Measurements from ENCODE around the gene NRTN. TPM values are rescaled to one million over a fixed set of nuclear protein-coding genes. Genes with fewer than 3 reads are reported as not detected.

The NRTN gene
- total and polyA plus RNA-seq, 2 experiments from 2014 or later = not detected

GRCh38 chr19:5877427-5877826, 72.6 kb downstream of the NRTN start:
- H3K27ac ChIP-seq = no peak overlapping the region
- no peaks in the 10 kb centered on the region for H3K36me3 ChIP-seq (ENCODE audit: low read depth)
- TF ChIP-seq EZH2 (IDR thresholded peaks at IDR 0.05; ENCODE audit: insufficient read depth, poor library complexity, severe bottlenecking) (no peak), EZH2phosphoT487 (IDR thresholded peaks at IDR 0.05; ENCODE audit: insufficient read depth, low read depth) (no peak)
- peaks cover 13% of the 10 kb centered on the region; the same call in 1 of the 2 replicates for H3K27me3 ChIP-seq (replicated peaks; ENCODE audit: insufficient read depth)
- H2AFZ ChIP-seq = no peak overlapping the region
- no peak overlapping the region for H3K4me2 ChIP-seq (ENCODE audit: unreplicated experiment)
- DNase-seq = no peak
- H3K4me3 ChIP-seq = no peak overlapping the region
- peaks cover 3% of the 10 kb centered on the region; the same call in 1 of the 2 replicates for H3K4me1 ChIP-seq (ENCODE audit: insufficient read depth)
- no peaks in the 10 kb centered on the region for H4K20me1 ChIP-seq (ENCODE audit: insufficient read depth)
- no peaks in the 10 kb centered on the region for H3K79me2 ChIP-seq (ENCODE audit: insufficient read depth)
- H3K9me3 ChIP-seq (ENCODE audit: low read depth) = no peaks in the 10 kb centered on the region
- no peaks in the 10 kb centered on the region for H3K9me2 ChIP-seq (ENCODE audit: insufficient read depth)
- no peaks in the 10 kb centered on the region for H3F3A ChIP-seq (ENCODE audit: insufficient read depth)
- no peak overlapping the region for H3K9ac ChIP-seq
- in situ Hi-C loops (cut with MboI) = no loop called here
- 58 to 70% methylated on average over 8 of the region's 8 CpGs for WGBS, 2 experiments (ENCODE audit: low coverage in 1 of 2, low lambda C conversion rate in 2 of 2, missing lambda C conversion rate in 2 of 2)

GRCh38 chr19:5877882-5878281, 73.0 kb downstream of the NRTN start:
- H3K4me3 ChIP-seq = no peak overlapping the region
- H3K4me1 ChIP-seq (ENCODE audit: insufficient read depth) = peaks cover 3% of the 10 kb centered on the region; the same call in 1 of the 2 replicates
- no peak overlapping the region for H3K27ac ChIP-seq
- H4K20me1 ChIP-seq (ENCODE audit: insufficient read depth) = no peaks in the 10 kb centered on the region
- DNase-seq = no peak
- H3K36me3 ChIP-seq (ENCODE audit: low read depth) = no peaks in the 10 kb centered on the region
- TF ChIP-seq EZH2 (IDR thresholded peaks at IDR 0.05; ENCODE audit: insufficient read depth, poor library complexity, severe bottlenecking) (no peak), EZH2phosphoT487 (IDR thresholded peaks at IDR 0.05; ENCODE audit: insufficient read depth, low read depth) (no peak)
- no peaks in the 10 kb centered on the region for H3K9me3 ChIP-seq (ENCODE audit: low read depth)
- WGBS, 2 experiments (ENCODE audit: low coverage in 1 of 2, low lambda C conversion rate in 2 of 2, missing lambda C conversion rate in 2 of 2) = 56 to 60% methylated on average over 9 of the region's 9 CpGs
- in situ Hi-C loops (cut with MboI) = no loop called here
- no peak overlapping the region for H3K4me2 ChIP-seq (ENCODE audit: unreplicated experiment)
- no peaks in the 10 kb centered on the region for H3F3A ChIP-seq (ENCODE audit: insufficient read depth)
- no peaks in the 10 kb centered on the region for H3K9me2 ChIP-seq (ENCODE audit: insufficient read depth)
- H3K27me3 ChIP-seq (replicated peaks; ENCODE audit: insufficient read depth) = peaks cover 13% of the 10 kb centered on the region; the same call in 1 of the 2 replicates
- no peaks in the 10 kb centered on the region for H3K79me2 ChIP-seq (ENCODE audit: insufficient read depth)
- no peak overlapping the region for H3K9ac ChIP-seq
- H2AFZ ChIP-seq = no peak overlapping the region

Other genes starting within 250 kb of the NRTN start
- 1.6 TPM in 1 of 2 replicates, not detected in the other for gene TINCR, start 237.1 kb upstream of the NRTN start, total RNA-seq (2014; rRNA removed; shearing (Covaris generic))
- 0.19 TPM in 1 of 2 replicates, not detected in the other for gene TINCR, start 237.1 kb upstream of the NRTN start, polyA plus RNA-seq (2016; fragmentation: Nextera tagmentation; extraction: Ambion mirVana)
- 17.6 and 24.2 TPM in 2 replicates for gene SAFB2, start 182.3 kb upstream of the NRTN start, total RNA-seq (2014; rRNA removed; shearing (Covaris generic))
- gene SAFB2, start 182.3 kb upstream of the NRTN start, polyA plus RNA-seq (2016; fragmentation: Nextera tagmentation; extraction: Ambion mirVana) = 32.4 and 37.2 TPM in 2 replicates
- gene SAFB, start 182.0 kb upstream of the NRTN start, total RNA-seq (2014; rRNA removed; shearing (Covaris generic)) = 28.6 and 36.5 TPM in 2 replicates
- gene SAFB, start 182.0 kb upstream of the NRTN start, polyA plus RNA-seq (2016; fragmentation: Nextera tagmentation; extraction: Ambion mirVana) = 49.1 and 49.4 TPM in 2 replicates
- gene MICOS13, start 124.6 kb upstream of the NRTN start, total RNA-seq (2014; rRNA removed; shearing (Covaris generic)) = 39.8 and 44.5 TPM in 2 replicates
- gene MICOS13, start 124.6 kb upstream of the NRTN start, polyA plus RNA-seq (2016; fragmentation: Nextera tagmentation; extraction: Ambion mirVana) = 147 and 157 TPM in 2 replicates
- 23.8 and 30.7 TPM in 2 replicates for gene HSD11B1L, start 124.0 kb upstream of the NRTN start, total RNA-seq (2014; rRNA removed; shearing (Covaris generic))
- 10.9 and 13.4 TPM in 2 replicates for gene HSD11B1L, start 124.0 kb upstream of the NRTN start, polyA plus RNA-seq (2016; fragmentation: Nextera tagmentation; extraction: Ambion mirVana)
- gene RPL36, start 114.8 kb upstream of the NRTN start, total RNA-seq (2014; rRNA removed; shearing (Covaris generic)) = 503 and 678 TPM in 2 replicates
- gene RPL36, start 114.8 kb upstream of the NRTN start, polyA plus RNA-seq (2016; fragmentation: Nextera tagmentation; extraction: Ambion mirVana) = 1,118 and 1,128 TPM in 2 replicates
- gene LONP1, start 84.9 kb upstream of the NRTN start, total RNA-seq (2014; rRNA removed; shearing (Covaris generic)) = 119 and 123 TPM in 2 replicates
- gene LONP1, start 84.9 kb upstream of the NRTN start, polyA plus RNA-seq (2016; fragmentation: Nextera tagmentation; extraction: Ambion mirVana) = 73.7 and 77.5 TPM in 2 replicates
- gene CATSPERD, start 84.4 kb upstream of the NRTN start, total RNA-seq (2014; rRNA removed; shearing (Covaris generic)) = 0.22 TPM in 1 of 2 replicates, not detected in the other
- gene CATSPERD, start 84.4 kb upstream of the NRTN start, polyA plus RNA-seq (2016; fragmentation: Nextera tagmentation; extraction: Ambion mirVana) = not detected in 2 replicates
- gene PRR22, start 20.3 kb upstream of the NRTN start, total RNA-seq (2014; rRNA removed; shearing (Covaris generic)) = 0.25 TPM in 1 of 2 replicates, not detected in the other
- gene PRR22, start 20.3 kb upstream of the NRTN start, polyA plus RNA-seq (2016; fragmentation: Nextera tagmentation; extraction: Ambion mirVana) = 0.14 and 0.19 TPM in 2 replicates
- gene DUS3L, start 13.9 kb upstream of the NRTN start, total RNA-seq (2014; rRNA removed; shearing (Covaris generic)) = 18.6 and 18.8 TPM in 2 replicates
- gene DUS3L, start 13.9 kb upstream of the NRTN start, polyA plus RNA-seq (2016; fragmentation: Nextera tagmentation; extraction: Ambion mirVana) = 15.6 and 17.1 TPM in 2 replicates
- not detected in 2 replicates for gene FUT6, start 34.6 kb downstream of the NRTN start, total RNA-seq (2014; rRNA removed; shearing (Covaris generic))
- gene FUT6, start 34.6 kb downstream of the NRTN start, polyA plus RNA-seq (2016; fragmentation: Nextera tagmentation; extraction: Ambion mirVana) = not detected in 2 replicates
- not detected in 2 replicates for gene FUT3, start 46.4 kb downstream of the NRTN start, total RNA-seq (2014; rRNA removed; shearing (Covaris generic))
- gene FUT3, start 46.4 kb downstream of the NRTN start, polyA plus RNA-seq (2016; fragmentation: Nextera tagmentation; extraction: Ambion mirVana) = not detected in 2 replicates
- gene FUT5, start 65.5 kb downstream of the NRTN start, total RNA-seq (2014; rRNA removed; shearing (Covaris generic)) = not detected in 2 replicates
- gene FUT5, start 65.5 kb downstream of the NRTN start, polyA plus RNA-seq (2016; fragmentation: Nextera tagmentation; extraction: Ambion mirVana) = not detected in 2 replicates
- 215 and 231 TPM in 2 replicates for gene NDUFA11, start 98.7 kb downstream of the NRTN start, total RNA-seq (2014; rRNA removed; shearing (Covaris generic))
- gene NDUFA11, start 98.7 kb downstream of the NRTN start, polyA plus RNA-seq (2016; fragmentation: Nextera tagmentation; extraction: Ambion mirVana) = 585 and 588 TPM in 2 replicates
- 3.8 and 4.4 TPM in 2 replicates for gene VMAC, start 99.8 kb downstream of the NRTN start, total RNA-seq (2014; rRNA removed; shearing (Covaris generic))
- 1.8 and 2.1 TPM in 2 replicates for gene VMAC, start 99.8 kb downstream of the NRTN start, polyA plus RNA-seq (2016; fragmentation: Nextera tagmentation; extraction: Ambion mirVana)
- 5.1 and 16.1 TPM in 2 replicates for gene CAPS, start 109.2 kb downstream of the NRTN start, total RNA-seq (2014; rRNA removed; shearing (Covaris generic))
- 6.7 and 7.0 TPM in 2 replicates for gene CAPS, start 109.2 kb downstream of the NRTN start, polyA plus RNA-seq (2016; fragmentation: Nextera tagmentation; extraction: Ambion mirVana)
- gene RANBP3, start 173.1 kb downstream of the NRTN start, total RNA-seq (2014; rRNA removed; shearing (Covaris generic)) = 41.8 and 53.5 TPM in 2 replicates
- 50.0 and 51.7 TPM in 2 replicates for gene RANBP3, start 173.1 kb downstream of the NRTN start, polyA plus RNA-seq (2016; fragmentation: Nextera tagmentation; extraction: Ambion mirVana)

Data from GM23248 (cell line).